Measurements from ENCODE around the gene FAM83B.
"Not testable (repeated sequence)": the region's sequence is repeated elsewhere in the genome, so short reads cannot be mapped to it uniquely, and the experiment has no call there.

Gene FAM83B

DNA sequence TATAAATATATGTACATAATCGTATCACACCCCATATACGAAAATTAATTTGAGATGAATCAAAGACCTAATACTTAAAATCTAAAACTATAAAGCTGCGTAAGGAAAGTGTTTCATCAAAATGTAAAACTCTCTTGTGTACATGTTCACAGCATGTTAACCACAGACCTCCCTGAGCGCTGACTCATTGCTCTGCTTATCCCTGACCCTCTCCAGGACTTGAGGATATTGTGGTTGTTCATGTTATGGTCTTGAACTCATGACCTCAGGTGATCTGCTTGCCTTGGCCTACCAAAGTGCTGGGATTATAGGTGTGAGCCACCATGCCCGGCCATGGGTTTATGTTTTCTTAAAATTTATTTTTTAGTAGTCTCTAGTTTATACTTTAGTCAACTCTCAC is 14.2 kb downstream of the FAM83B start:
- no peak for DNase-seq

DNA sequence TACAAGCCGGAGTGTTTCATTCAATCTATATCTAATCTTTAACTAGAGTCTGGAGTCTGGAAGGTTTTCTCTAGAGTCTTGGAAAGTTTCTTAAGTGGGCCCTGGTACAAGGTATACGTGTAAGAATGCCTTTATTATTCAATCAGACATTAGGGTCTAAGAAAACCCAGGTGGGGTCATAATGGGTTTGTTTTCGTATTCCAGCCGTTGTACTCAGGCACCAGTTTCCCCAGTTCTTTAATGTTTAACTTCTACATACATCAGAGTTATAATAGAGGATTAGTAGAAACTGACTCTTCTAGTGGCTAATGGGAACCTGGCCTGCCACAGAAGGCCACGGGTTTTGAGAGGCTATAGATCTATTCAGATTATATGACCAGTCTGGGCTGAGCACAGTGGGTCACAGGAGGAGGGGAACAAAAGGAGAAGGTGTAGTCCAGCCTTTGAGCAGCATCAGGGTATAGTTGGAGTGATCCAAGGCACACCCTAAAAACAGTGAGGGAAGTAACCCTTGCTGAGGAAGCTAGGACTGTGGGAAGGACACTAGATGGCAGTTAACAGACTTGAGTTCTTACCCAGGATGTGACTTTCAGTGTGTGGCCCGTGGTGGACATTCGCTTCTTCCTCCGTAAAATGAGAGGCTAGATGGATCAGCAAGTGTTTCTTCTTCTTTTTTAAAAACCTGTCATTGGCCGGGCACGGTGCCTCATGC is 15.5 kb downstream of the FAM83B start:
- DNase-seq: no peak

GRCh38 chr6:54864272-54864671 is 17.7 kb downstream of the FAM83B start:
- DNase-seq: no peak

DNA sequence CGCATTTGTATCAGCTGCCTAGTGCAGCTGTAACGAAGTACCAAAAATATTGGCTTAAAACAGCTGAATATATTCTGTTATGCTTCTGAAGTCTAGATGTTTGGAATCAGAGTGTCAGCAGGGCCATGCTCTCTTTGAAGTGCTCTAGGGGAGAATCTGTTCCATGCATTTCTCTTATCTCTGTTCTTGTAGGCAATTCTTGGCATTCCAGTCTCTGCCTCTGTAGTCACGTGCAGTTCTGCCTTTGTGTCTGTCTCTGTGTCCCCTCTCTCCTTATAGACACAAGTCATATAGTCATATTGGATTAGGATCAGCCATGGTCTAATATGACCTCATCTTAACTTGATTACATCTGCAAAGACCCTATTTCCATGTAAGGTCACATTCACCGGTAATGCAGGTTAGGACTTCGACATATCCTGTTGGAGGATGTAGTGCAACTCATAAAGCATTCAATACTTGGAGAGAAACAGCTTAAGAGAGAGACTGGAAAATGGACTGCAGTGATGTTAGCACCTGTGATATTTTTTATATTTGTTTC is 18.6 kb downstream of the FAM83B start:
- no peak for DNase-seq

- DNase-seq: no peak
Observed at GRCh38 chr6:54868556-54868955, 22.0 kb downstream of the FAM83B start.

- DNase-seq: no peak
Observed at GRCh38 chr6:54873599-54873998, 27.0 kb downstream of the FAM83B start.

DNA sequence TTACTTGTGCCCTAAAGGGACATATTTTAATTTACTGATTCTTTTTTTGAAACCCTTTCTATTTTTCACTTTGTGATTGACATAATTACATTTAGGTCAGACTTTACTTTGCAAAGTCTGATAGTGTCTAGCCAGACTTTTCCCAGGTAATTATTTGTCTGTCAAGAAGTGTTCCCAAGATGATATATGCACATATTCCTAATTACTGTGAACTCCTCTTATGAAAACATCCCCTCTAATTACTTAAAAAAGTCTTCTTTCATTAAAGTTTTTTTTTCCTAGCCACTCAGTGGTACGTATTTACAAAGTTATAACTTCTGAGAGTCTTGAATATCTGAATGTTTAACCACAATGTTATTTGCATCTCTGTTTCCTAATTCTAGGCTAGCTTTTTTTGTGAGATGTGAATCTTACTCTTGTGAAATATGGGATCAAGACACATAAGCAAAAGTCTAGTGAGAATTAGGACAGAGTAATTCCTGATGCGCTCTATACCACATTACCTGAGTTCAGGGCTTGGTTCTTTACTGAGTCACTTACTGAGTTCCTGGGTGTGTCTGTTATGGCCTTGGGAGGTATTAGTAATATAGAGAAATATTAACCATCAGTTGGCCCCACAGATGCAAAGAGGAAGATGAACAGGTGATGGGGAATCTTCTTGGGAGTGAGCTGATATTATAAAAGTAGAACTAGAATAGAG is 27.9 kb downstream of the FAM83B start:
- DNase-seq: no peak

DNA sequence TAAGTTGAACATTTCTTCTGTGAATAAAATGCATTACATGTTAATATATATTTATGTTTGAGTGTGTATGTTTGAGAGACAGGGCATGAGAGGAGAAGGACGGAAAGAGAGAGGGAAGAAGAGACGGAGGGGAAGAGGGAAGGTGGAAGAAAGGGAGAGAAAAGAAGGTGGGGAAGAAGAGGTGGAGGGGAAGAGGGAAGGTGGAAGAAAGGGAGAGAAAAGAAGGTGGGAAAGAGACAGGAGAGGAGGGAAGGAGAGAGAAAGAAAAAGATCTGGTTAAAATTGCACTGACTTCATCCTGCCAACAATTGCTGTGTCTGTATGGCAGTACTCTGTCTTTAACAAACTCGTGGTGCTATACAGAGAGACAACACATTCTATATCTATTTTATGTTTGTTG is 29.0 kb downstream of the FAM83B start:
- DNase-seq: no peak

DNA sequence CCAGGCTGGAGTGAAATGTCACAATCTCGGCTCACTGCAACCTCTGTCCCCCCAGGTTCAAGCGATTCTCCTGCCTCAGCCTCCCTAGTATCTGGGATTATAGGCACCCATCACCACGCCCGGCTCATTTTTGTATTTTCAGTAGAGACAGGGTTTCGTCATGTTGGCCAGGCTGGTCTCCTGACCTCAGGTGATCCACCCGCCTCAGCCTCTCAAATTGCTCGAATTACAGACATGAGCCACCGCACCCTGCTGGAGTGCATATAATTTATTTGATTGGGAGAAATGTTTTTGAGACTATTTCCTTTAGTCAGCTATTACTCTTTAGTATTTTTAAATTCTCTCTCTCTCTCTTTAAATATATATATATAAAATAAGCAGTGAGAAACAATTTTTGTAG is 29.8 kb downstream of the FAM83B start:
- no peak for DNase-seq

DNA sequence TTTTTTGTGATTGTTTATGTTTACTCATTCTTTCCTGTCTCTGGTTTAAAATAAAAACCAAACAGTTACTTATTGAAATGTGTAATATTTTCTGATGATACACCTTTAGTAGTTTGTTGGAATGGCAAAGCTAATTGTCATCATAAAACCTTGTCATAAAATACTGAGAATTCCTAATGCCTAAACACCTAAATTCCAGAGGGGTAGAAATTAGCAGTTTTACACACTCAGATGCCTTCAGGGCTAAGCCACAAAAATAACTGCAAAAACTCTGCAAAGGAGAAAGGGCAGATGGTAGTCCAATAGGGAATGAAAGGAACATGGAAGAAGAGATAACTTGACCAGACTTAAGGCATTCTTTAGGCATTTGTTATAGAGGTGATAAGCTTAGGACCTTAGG is 30.3 kb downstream of the FAM83B start:
- no peak for DNase-seq

DNA sequence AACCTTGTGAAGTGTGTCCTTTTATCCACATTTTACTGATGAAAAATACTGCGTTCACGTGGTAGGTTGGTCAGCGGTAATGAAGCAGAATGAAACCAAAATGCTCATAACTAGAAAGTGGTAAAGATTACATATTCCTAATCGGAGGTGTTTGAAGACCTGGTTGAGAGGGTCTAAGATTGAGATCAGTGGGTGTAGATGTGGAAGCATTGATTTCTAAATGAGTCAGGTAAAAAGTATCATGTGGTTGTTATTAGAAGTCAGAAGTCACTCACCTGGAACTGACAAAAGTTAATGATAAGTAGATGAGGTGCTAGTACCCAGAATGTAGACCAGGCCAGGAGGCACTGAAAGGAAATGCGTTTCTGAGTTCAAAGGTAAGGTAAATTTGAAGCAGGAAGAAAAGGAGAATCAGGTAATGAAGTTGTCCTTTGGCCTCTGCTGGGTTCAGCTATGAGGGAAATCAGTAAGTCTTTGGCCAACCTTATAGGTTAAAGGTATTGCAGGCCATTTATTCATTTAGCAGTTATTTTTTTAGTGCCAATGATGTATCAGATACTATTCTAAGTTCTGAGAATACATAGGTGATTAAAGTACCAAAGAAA is 31.2 kb downstream of the FAM83B start:
- no peak for DNase-seq

- no peak for DNase-seq
Observed at GRCh38 chr6:54878718-54879117, 32.1 kb downstream of the FAM83B start.

DNA sequence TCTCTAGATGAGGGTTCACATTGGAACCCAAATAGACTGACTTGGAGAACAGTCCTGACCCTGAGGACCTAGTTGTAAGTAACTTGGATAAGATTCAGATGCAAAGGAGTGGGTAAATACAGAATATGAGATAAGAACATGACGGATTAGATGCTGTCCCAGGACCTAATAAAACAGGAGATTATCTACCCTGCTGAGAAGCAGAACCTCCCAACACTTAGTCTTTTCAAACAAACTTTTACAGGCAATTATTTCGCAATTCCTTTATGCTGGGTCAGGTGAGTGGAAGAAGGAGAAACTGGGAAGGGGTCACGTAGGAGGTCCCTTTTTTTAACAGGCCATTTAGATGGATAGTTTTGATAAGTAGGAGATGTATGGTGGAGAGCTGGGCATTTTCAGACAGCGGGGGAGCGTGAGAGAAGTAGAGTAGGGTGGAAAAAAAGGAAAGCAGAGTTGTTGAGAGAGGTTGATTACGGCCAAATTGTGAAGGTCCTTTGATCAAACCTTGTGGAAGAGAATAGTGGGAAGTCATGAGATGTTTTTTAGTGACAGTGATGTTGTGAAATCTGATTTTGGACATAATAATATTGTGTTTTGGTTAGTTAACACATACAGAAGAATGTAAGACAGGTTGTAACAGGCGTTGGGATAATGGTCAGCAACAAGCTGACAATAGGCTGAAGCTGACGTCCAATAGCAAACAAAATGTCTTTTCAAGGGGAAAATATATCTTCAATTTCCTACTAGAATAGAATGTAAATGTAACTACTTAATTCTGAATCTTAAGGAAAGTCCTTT is 32.8 kb downstream of the FAM83B start:
- DNase-seq: no peak

DNA sequence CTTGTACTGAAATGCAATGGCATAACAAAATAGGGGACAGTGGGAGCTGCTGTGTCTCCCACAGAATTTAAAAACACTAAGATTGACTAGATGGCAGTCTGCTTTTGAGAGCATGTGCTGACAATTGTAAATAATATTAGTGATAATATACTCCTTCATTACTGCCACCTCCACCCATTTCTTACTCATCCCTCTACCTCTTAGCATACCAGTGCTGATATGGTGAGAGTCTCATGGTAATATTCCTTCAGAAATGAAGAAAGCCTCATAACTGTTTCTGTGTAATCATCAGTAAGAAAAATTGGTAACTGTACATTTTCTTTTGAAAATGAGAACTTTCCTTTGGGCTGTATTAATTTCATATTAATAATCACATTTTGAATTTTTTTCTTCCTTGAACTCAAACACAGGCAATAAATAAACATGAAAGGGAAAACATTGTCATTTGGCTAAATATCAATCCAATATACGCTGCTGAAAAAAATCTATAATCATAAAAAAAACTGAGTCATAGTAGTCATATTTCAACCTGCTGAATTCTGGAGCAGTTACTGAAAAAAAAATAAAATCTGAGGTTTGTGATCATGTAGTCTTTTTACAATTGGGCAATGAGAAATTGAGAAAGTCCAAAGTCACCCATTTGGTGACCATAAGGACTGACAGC is 34.6 kb downstream of the FAM83B start:
- DNase-seq: no peak

DNA sequence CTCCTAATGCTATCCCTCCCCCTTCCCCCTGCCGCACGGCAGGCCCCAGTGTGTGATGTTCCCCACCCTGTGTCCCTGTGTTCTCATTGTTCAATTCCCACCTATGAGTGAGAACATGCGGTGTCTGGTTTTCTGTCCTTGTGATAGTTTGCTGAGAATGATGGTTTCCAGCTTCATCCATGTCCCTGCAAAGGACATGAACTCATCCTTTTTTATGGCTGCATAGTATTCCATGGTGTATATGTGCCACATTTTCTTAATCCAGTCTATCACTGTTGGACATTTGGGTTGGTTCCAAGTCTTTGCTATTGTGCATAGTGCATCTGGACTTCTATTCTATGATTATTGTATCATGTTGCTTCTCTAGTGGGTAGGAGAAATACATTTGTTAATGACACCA is 35.3 kb downstream of the FAM83B start:
- DNase-seq: not testable (repeated sequence)

DNA sequence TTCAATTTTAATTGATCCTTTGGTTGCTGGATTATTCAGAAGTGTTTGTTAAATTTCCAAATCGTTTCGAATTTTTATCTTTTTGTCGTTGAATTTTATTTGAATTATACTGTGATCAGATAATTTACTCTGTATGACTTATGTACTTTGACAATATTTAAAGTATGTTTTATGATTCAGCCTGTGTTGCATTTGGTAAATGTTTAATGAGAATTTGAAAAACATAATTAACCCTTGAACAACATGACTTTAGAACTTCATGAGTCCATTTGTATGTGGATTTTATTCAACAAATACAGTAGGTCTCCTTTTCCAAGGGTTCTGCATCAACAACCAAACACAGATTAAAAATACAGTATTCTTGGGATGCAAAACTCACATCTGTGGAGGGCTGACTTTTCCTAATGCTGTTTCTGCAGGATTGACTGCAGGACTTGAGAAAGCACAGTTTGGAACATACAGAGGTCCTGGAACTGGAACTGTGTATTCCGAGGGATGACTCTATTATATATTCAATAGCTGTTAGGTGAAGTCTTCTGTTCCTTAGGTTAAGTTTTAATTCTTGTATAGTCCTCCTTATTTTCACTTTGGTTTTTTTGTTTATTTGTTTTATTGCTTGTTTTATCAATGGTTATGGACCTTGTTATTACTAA is 40.5 kb downstream of the FAM83B start:
- DNase-seq: no peak

DNA sequence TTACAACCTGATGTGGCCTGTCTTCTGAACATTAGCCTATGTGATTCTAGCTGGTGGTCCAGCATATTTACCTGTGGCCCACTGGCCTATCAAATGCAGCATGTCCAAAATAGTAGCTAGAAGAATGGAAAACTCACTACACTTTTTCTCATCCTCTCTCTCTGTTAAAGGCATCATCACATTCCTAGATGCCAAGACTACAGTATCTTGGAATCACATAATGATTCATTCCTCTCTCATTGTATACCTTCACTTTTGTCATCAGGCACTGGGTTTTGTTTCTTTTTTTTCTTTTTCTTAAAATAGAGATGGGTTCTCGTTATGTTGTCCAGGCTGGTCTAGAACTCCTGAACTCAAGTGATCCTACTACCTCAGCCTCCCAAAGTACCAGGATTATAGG is 45.0 kb downstream of the FAM83B start:
- no peak for DNase-seq

DNA sequence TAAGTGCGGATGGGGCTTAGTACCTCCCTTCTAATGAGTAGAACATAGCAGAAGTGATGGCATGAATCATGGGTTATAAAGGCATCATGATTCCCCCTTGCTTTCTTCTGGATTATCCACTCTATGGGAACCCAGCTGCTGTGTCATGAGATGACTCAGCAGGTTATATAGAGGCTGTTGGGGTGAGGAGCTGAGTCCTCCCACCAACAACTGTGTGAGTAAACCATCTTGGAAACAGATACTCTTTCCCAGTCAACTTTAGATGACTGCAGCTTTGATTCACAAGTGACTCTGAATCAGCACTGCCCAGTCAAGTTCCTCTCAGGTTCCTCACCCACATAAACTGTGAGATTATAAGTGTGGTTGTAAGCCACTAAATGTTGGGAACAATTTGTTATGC is 46.3 kb downstream of the FAM83B start:
- DNase-seq: no peak

GRCh38 chr6:54893818-54894217 is 47.2 kb downstream of the FAM83B start:
- no peak for DNase-seq

DNA sequence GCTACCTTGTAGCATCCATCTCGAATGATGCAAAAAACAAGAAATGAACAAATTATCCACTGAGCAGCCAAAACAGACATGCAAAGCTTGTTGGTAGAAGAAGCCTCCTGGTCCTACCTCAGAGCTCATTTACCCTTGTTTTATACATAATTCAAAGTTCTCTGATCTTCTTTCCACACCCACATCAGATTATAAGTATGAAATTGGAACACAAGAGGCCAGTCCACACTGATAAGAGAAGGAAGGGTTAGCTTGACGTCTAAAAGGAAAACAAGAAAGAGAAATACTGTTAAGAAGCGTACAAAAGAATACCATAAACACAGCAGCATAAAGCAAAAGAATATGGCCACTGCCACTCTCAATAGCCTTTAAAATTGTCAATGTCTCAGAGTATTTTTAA is 49.7 kb downstream of the FAM83B start:
- no peak for DNase-seq

GRCh38 chr6:54897462-54898189 is 51.1 kb downstream of the FAM83B start:
- no peak for DNase-seq

All from GOT3 (cell line).